COLO829 (cell line): ENCODE measurements around the gene FLT4.
A peak's percentile ranks its signal among the peaks of the same experiment; 100 is the strongest.

Experiments used
- DNase-seq: peaks from one replicate; pipeline ENCODE4 v3.0.0; 2012; ENCODE audit warnings: low spot score

Gene FLT4

DNA sequence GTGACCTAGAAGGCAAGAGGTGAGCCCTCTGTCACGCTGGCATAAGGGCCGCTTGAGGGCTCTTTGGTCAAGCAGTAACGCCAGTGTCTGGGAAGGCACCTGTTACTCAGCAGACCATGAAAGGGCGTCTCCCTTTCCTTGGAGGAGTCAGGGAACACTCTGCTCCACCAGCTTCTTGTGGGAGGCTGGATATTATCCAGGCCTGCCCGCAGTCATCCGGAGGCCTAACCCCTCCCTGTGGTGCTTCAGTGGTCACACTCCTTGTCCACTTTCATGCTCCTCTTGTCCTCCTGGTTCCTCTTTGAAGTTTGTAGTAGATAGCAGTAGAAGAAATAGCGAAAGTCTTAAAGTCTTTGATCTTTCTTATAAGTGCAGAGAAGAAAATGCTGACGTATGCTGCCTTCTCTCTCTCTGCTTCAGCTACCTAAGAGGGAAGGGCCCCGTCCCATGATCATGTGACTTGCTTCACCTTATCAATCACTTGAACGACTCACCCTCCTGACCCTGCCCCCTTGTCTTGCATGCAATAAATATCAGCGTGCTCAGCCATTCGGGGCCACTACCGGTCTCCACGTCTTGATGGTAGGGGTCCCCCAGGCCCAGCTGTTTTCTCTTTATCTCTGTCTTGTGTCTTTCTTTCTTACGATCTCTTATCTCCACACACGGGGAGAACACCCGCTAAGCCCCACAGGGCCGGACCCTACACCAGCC, 41.4 kb downstream of the FLT4 start:
- DNase-seq, result no peak

DNA sequence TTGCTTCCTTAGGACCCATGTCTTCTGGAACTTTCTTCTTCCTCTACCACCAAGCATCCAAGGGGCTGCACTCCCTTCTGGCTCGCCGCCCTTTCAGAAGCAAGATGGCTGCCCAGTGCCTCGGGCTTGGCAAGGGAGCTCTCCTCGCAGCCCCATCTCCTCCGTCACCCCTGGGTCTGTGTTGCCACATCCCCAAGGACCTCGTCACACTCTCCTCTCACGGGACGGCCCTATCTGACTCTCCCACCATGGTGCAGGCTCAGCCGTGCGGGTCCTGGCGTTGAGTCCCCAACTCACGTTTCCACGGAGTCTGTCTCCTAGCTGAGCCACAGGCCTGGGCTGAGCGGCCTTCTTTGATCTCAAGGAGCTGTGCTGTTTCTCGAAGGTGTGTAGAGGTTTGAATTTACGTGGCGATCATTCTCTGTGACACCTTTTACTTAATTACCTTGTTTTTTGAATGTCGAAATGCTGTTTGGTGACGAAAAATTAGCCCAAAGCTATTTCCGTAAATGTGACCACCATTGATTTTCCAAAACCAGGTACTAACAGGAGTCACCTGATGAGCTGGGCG, 43.1 kb downstream of the FLT4 start:
- no peak for DNase-seq

GRCh38 chr5:180605554-180606214, 43.7 kb downstream of the FLT4 start:
- peak; percentile 25 for DNase-seq

- no peak for DNase-seq
Measured at GRCh38 chr5:180604271-180604670, 45.1 kb downstream of the FLT4 start.

DNA sequence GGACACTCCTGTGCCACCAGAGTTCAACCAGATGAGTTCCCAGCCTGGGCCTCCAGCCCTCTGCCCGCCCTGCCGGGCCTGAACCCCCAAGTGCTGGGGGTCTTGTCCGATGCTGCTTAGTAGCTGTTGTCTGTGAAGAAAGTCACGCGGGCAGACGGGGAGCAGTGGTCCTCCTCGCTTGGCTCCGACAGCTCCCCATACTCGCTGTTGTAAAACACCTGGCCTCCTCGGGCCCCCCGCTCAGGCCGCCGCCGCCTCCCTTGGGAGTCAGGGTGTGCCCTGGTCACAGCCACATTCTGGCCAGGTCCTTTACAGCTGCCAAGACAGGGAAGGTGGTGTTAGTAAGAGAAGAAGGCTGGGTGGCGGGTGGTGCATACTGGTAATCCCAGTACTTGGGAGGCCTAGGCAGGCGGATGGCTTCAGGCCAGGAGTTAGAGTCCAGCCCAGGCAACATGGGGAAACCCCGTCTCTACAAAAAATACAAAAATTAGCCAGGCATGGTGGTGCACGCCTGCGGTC, 46.3 kb downstream of the FLT4 start:
- no peak for DNase-seq

GRCh38 chr5:180602481-180603075, 46.8 kb downstream of the FLT4 start:
- no peak for DNase-seq

DNA sequence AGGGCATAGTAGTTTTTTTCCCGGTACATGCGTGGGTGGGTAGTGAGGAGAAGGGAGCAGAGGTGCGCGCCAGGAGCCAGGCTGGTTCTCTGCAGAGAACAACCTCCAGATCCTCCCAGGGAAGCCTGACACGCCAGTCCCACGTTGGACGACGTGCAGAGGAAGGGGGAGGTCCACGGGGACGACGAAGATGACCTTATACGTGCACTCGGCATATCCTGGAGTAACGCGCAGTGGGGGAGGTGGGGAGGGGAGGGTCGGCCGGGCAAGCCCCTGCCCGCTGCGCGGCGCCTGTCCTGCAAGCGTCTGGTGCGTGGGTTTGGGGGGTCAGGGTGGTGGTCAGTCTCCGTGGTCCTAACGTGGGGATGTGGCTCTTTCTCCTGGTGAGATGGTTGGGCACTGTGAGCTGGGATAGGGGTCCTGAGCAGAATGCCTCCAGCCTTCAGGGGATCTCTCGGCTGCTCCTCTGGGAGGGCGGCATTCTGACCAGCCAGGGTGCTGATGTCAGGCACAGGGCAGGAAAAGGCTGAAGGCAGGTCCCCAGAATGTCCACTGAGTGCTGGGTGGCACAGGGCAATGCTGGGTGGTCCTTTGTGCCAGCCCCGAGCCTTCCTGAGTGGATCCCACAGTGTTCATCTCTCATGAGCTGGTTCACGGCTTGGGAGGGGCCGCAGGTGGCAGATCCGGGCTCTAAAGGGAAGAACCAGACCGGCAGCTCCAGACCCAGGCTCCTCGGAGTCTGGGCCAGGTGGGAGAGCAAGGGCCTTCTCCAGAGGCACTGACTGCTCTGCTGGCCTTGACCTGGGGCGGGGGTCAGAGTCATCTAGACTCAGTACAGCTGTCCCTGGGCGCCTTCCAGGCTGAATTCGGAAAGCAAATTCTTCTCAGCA, 47.6 kb downstream of the FLT4 start:
- DNase-seq, result no peak

DNA sequence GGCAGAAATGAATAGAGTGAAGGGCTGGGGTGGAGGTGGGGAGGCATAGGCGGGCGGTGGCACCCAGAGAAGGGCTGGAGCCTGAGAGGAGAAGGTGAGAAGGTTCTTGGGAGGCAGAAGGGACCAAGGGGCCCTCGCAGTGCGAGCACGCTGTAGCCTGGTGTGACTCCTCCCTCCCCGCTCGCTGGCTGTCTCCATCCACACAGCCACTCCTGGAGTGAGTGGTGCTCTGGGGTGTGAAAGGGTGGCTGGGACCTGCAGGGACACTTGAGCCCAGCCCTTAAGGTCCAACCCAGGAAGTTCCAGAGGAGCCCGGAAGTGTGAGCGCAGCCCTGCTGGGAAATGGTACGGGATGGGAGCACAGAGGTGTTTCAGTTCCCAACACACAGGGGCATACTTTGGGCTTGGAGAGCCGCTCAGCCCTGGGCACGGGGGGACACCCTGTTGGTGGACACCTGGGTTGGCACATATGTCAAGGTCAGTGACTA, 48.8 kb downstream of the FLT4 start:
- no peak for DNase-seq

- DNase-seq, result no peak
Measured at GRCh38 chr5:180599981-180600553, 49.3 kb downstream of the FLT4 start.

DNA sequence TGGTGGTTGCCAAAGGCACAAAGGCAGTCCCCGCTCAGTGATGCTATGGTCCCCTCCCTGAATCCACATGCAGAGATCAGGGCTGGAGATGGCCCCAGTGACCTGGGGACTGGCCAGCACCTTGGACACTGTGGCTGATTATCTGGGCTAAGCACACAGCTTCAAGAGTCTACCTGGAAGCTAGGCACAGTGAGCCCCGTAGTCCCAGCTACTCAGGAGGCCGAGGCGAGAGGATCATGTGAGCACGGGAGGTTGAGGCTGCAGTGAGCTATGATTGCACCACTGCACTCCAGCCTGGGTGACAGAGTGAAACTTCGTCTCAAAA, 49.8 kb downstream of the FLT4 start:
- DNase-seq, result no peak

DNA sequence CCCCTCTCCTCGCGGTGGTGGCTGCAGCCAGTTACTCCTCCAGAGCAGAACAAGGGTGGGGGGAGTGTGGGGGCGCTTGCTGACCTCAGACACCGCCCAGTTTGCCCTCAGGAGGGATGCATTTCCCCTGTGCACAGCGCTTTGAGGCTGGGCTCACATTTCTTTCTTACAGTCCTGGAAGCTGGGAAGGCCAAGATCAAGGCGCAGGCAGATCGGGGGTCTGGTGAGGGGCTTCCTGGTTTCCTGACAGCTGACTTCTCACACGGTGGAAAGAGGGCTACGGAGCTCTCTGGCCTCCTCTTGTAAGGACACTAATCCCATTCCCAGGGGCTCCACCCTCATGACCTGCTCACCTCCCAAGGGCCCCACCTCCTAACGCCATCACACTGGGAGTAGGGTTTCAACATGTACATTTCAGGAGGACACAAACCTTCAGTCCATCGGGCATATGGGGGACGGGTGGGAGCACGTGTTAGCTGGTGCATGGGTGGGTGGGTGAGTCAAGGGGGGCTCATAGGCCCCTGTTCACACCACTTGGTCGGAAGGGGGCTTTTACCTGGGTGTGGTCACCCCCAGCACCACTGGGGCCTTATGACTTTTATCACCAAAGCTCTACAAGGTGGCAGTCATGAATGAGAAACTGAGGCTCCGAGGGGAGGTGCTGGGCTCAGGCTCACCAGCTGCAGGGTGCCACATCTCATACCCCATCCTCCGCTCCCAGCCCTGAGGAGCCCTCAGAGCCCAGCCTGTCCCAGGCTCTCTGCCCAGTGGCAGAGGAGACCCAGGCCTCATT, 50.4 kb downstream of the FLT4 start:
- DNase-seq, result no peak

GRCh38 chr5:180598316-180598701, 51.1 kb downstream of the FLT4 start:
- DNase-seq, result no peak

DNA sequence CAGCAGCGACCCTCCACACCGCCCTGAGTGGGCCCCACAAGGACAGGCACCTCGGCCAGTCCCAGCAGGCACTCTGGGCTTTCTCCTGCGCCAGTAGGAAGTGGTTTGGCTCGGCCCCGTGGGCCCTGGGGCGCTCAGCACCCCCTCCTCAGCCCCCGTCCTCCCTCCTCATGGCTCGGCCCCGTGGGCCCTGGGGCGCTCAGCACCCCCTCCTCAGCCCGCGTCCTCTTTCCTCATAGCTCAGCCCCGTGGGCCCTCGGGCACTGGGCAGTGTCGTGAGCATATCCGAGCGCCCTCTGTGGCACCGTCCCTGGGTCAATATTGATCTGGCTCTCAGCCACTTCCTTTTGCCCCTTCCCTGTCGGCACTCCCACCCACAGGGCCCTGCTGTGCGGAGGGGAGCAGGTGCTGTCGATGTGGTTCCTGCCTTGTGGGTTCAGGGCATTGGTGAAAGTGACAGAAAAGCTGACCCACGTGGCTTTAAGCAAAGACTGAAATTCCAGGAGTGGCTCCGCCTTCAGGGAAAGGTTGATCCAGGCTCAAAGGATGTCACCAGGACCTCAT, 52.6 kb downstream of the FLT4 start:
- no peak for DNase-seq

- no peak for DNase-seq
Measured at GRCh38 chr5:180596115-180596667, 53.2 kb downstream of the FLT4 start.

GRCh38 chr5:180595381-180596114, 53.9 kb downstream of the FLT4 start:
- DNase-seq, result no peak

DNA sequence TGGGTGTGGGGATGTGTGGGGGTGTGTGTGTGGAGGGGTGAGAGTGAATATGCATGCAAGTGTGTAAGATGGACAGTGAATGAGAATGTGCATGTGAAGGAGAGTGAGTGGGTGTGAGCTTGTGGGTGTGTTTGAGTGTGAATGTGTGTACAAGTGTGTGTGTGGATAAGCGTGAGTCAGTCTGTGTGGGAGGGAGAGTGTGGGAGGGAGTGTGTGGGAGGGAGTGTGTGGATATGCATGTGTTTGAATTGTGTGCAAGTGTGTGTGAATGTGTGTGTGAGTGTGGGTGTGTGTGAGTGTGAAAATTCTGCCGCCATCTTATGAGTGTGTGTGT, 54.4 kb downstream of the FLT4 start:
- no peak for DNase-seq

DNA sequence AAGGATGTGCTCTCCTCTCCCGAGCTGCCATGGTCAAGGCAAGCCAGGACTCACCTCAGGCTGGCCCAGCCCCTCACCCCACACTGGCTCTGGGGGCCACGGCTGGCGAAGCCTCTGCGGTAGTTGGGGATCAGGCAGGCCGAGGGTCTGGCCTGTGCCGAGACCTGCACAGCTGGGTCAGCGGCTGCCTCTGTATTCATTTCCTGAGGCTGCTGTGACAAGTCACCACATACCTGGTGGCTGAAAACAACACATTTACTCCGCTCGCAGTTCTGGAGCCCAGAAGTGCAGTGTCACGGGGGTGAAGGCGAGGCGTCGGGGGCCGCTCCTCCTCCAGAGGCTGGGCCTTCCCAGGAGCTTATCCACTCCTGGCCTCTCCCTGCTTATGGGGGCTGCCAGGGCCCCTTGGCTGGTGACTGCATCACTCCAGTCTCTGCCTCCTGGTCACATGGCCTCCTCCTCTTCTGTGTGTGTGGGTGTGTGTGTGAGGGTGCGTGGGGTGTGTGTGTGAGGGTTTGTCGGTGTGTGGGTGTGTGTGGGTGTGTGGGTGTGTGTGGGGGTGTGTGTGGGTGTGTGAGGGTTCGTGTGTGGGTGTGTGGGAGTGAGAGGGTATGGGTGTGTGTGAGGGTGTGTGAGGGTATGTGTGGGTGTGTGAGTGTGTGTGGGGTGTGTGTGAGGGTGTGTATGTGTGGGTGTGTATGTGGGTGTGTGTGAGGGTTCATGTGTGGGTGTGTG, 54.9 kb downstream of the FLT4 start:
- no peak for DNase-seq

DNA sequence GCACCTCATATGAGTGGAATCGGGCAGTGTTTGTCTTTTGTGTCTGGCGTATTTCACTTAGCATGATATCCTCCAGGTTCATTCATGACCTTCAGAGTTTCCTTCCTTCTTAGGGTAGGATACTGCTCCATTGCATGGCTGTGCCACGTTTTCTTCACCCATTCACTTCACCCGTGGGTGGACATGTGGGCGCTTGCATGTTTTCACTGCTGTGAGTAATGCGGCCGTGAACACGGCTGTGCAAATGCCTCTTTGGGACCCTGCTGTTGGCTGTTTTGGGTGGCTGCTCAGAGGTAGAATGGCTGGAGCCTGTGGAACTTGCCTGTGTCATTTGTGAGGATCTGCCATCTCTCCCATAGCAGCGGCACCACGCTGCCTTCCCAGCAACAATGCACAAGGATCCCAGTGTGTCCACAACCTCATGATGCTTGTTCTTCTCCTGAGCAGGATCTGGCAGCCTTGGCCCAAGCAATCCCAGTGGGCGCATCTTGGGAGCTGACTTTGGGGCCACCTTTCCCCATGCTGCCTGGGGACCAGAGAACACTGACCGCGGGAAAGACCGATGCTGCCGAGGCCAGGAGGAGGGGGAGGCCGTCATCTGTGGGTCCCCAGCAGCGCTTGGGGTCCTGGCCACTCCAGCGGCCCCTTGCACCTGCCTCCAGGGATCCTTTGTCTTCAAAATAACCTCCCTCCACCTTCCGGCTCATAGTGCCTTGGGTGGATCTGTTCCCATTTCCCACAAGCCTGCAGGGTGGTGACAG, 55.8 kb downstream of the FLT4 start:
- DNase-seq, result no peak
